LNCaP clone FGC (cell line): ENCODE measurements around the gene RALBP1.

Experiments used
- DNase-seq: peaks from one replicate; pipeline ENCODE4 v3.0.0-alpha.2; 2011; ENCODE audit warnings: low read depth
- H3K4me3 ChIP-seq: 2 replicates; pipeline ENCODE4 v1.5.1; 2011; ENCODE audit warnings: mild to moderate bottlenecking, low read depth, low read length, control low read depth
- CTCF ChIP-seq: IDR thresholded peaks from 2 replicates; pipeline ENCODE4 v1.5.1; 2012; ENCODE audit warnings: mild to moderate bottlenecking; ENCODE audit not compliant: control insufficient read depth, insufficient read depth; ENCODE audit errors: extremely low read depth

RALBP1 gene

GRCh38 chr18:9546468-9546867 is 71.2 kb downstream of the RALBP1 start:
- no peak overlapping the region for H3K4me3 ChIP-seq
- DNase-seq, result no peak
- TF ChIP-seq CTCF, result no peak

GRCh38 chr18:9547782-9548181 is 72.5 kb downstream of the RALBP1 start:
- TF ChIP-seq CTCF, result no peak
- H3K4me3 ChIP-seq, result no peak overlapping the region
- no peak for DNase-seq

GRCh38 chr18:9549405-9549804 is 74.1 kb downstream of the RALBP1 start:
- no peak for DNase-seq
- peak; percentile 58 for TF ChIP-seq CTCF

GRCh38 chr18:9550429-9550828 is 75.1 kb downstream of the RALBP1 start:
- no peak for DNase-seq
- H3K4me3 ChIP-seq, result no peak overlapping the region
- TF ChIP-seq CTCF, result no peak

More at GRCh38 chr18:9549405-9549804, 74.1 kb downstream of the RALBP1 start:
- no peak overlapping the region for H3K4me3 ChIP-seq

- DNase-seq, result no peak
- H3K4me3 ChIP-seq, result no peak overlapping the region
- TF ChIP-seq CTCF, result no peak
Measured at GRCh38 chr18:9552191-9552590, 76.9 kb downstream of the RALBP1 start.

GRCh38 chr18:9552616-9553015 is 77.3 kb downstream of the RALBP1 start:
- DNase-seq, result no peak
- no peak for TF ChIP-seq CTCF
- no peak overlapping the region for H3K4me3 ChIP-seq

- TF ChIP-seq CTCF, result no peak
- no peak overlapping the region for H3K4me3 ChIP-seq
- DNase-seq, result no peak
Measured at GRCh38 chr18:9557250-9557943, 82.1 kb downstream of the RALBP1 start.
